ACC112 (cell line): ENCODE data around the gene EMID1.

Source experiments
- H2AFZ ChIP-seq: fragments of 200-600 bp; sonication (generic); one replicate; pipeline ENCODE4 v1.6.0; 2017; ENCODE audit warnings: antibody characterized with exemption, low read length; ENCODE audit not compliant: unreplicated experiment
- H3K27ac ChIP-seq: fragments of 200-600 bp; sonication (generic); 2 replicates; pipeline ENCODE4 v1.5.1; 2014; ENCODE audit warnings: low read depth, mild to moderate bottlenecking, antibody characterized with exemption, low read length, moderate library complexity
- H3K27me3 ChIP-seq: fragments of 200-600 bp; sonication (generic); 2 replicates; pipeline ENCODE4 v1.6.1; 2014; ENCODE audit warnings: mild to moderate bottlenecking, antibody characterized with exemption, low read length, moderate library complexity, mixed read lengths; ENCODE audit not compliant: insufficient read depth
- H3K36me3 ChIP-seq: fragments of 200-600 bp; sonication (generic); 2 replicates; pipeline ENCODE4 v1.6.1; 2016; ENCODE audit warnings: mild to moderate bottlenecking, antibody characterized with exemption, low read length, moderate library complexity, mixed read lengths; ENCODE audit not compliant: insufficient read depth
- H3K4me1 ChIP-seq: fragments of 200-600 bp; sonication (generic); one replicate; pipeline ENCODE4 v1.6.1; 2016; ENCODE audit warnings: low read length, mixed read lengths; ENCODE audit not compliant: insufficient read depth, unreplicated experiment, control insufficient read depth
- H3K4me3 ChIP-seq: fragments of 200-600 bp; sonication (generic); 2 replicates; pipeline ENCODE4 v1.5.1; 2014; ENCODE audit warnings: mild to moderate bottlenecking, low read depth, low read length
- H3K79me2 ChIP-seq: fragments of 200-600 bp; sonication (generic); one replicate; pipeline ENCODE4 v1.6.0; 2016; ENCODE audit warnings: low read length; ENCODE audit not compliant: control insufficient read depth, unreplicated experiment, insufficient read depth

EMID1 gene

DNA sequence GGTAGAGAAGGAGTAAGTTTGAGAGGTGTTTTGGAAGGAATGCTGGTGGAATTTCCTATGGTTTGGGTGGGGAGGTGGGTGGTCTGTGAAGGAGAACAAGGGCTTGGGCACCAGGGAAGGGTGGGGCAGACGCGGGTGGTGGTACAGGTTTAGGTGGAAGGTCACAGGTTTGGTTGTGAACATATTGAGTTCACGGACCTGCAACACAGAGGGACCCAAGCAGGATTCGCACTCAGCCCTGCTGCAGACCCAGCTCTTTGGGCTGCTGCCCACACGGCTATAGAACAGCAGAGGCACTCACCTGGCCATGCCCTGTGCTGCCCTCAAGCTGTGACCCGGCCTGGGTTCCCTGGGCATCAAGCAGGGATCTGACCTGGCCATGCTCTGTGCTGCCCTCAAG lies 33.5 kb upstream of the EMID1 start:
- Histone ChIP-seq H3K4me1 (no peaks in the 10 kb centered on the region), H3K79me2 (no peaks in the 10 kb centered on the region), H3K36me3 (no peaks in the 10 kb centered on the region), H3K4me3 (no peak overlapping the region), H2AFZ (no peak overlapping the region), H3K27ac (no peak overlapping the region), H3K27me3 (no peaks in the 10 kb centered on the region; the same call in 1 of the 2 replicates)

DNA sequence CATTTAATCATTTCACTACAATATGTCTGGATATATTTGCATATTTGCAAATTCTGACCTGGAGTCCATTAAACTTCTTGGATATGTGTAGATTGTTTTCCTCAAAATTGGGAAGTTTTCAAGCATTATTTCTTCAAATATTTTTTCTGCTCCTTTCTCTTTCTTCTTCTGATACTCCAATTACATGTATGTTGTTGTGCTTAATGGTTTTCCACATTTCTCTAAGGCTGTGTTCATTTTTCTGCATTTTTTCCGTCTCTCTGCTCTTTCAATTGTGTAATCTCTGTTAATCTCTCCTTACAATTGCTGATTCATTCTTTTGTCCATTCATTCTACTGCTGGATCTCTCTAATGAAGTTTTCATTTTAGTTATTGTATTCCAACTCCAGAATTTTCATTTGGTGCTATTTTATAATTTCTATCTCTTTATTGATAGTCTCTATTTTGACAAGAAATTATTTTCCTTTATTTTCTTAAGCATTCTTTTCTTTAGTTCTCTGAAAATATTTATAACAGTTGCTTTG lies 30.3 kb upstream of the EMID1 start:
- H3K27ac ChIP-seq: no peak overlapping the region
- H3K79me2 ChIP-seq: no peaks in the 10 kb centered on the region
- H3K36me3 ChIP-seq: no peaks in the 10 kb centered on the region
- no peak overlapping the region for H2AFZ ChIP-seq
- no peaks in the 10 kb centered on the region for H3K4me1 ChIP-seq
- H3K27me3 ChIP-seq: no peaks in the 10 kb centered on the region; the same call in 1 of the 2 replicates
- H3K4me3 ChIP-seq: no peak overlapping the region

DNA sequence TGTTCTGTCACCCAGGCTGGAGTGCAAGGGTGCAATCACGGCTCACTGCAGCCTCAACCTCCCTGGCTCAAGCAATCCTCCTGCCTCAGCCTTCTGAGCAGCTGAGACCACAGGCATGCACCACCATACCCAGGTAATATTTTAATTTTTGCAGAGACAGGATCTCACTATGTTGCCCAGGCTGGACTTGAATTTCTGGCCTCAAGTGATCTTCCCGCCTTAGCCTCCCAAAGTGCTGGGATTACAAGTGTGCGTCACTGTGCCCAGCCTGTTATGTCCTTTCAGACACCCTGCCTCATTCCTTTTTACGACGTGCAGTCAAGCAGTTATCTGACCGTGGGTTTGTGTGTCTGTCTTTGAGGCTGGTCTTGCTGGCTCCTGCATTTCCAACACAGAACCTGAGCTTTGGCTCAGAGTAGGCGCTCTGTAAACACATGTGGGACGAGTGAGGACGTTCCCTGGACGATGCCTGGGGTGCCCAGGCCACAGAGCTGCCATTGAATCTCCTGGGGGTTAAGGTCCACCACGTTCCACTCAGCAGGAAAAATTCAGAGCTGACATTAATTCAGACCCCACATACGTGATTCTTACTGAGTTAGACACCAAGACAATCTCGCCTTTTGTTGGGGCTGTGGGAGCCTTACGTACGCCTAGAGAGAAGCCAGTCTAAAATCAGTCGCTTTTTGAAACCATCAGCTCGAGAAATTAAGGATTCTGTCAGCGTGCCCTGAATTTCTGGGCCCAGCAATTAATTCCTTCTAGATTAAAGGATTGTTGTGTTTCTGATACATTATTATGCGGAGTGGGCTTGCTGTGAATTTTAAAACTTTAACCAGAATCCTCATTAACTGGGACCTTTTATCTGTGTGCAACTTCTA lies 21.5 kb upstream of the EMID1 start:
- Histone ChIP-seq H3K4me1 (no peaks in the 10 kb centered on the region), H3K27ac (no peak overlapping the region), H2AFZ (no peak overlapping the region), H3K79me2 (no peaks in the 10 kb centered on the region), H3K36me3 (no peaks in the 10 kb centered on the region), H3K4me3 (no peak overlapping the region), H3K27me3 (no peaks in the 10 kb centered on the region)

DNA sequence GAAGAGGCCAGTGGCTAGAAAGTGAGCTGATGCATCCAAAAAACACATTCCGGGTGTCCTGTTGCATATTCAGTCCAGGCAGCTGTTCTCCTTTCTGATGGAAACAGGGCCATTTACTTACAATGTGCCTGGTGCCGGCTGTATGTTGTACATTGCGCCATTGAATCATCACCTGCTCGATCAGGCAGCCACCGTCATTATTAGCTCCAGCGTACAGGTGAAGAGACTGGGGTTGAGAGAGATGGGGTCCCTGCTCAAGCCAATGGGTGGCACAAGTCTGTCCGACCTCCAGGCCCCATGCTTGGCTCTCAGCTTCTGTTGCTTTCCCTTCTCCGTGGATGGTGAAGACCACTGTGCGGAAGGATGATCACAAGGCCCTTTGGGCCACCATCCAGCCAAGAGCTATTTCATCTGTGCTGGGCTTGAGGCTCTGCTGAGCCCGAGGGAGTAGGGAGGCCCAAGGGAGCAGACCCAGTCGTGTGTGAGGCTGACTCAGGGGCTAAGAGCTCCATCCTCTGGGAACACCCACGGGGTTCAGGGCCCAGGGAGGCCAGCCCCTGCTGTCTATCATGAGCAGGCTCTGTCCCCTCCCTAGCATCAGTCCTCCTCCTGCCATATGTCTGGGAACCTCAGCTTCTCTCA lies 20.7 kb upstream of the EMID1 start:
- Histone ChIP-seq H3K79me2 (no peaks in the 10 kb centered on the region), H3K4me3 (no peak overlapping the region), H3K27ac (no peak overlapping the region)

DNA sequence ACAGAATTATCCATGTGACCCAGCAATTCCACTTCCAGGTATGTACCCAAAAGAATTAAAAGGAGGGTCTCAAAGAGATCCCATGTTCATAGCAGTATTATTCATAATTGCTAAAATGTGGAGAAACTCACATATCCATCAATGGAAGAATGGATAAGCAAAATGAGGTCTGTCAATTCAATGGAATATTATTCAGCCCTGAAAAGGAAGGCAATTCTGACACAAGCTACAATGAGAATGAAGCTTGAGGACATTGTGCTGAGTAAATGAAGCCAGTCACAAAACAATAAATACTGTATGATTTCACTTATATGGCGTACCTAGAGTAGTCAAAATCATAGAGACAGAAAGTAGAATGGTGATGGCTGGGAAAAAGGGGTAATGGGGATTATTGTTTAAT lies 19.4 kb upstream of the EMID1 start:
- H3K79me2 ChIP-seq: no peaks in the 10 kb centered on the region
- no peak overlapping the region for H3K4me3 ChIP-seq
- no peak overlapping the region for H3K27ac ChIP-seq
- no peak overlapping the region for H2AFZ ChIP-seq
- no peaks in the 10 kb centered on the region for H3K27me3 ChIP-seq
- H3K36me3 ChIP-seq: no peaks in the 10 kb centered on the region
- no peaks in the 10 kb centered on the region for H3K4me1 ChIP-seq

More for the DNA sequence above, 20.7 kb upstream of the EMID1 start:
- Histone ChIP-seq H3K27me3 (no peaks in the 10 kb centered on the region), H2AFZ (no peak overlapping the region), H3K36me3 (no peaks in the 10 kb centered on the region), H3K4me1 (no peaks in the 10 kb centered on the region)

DNA sequence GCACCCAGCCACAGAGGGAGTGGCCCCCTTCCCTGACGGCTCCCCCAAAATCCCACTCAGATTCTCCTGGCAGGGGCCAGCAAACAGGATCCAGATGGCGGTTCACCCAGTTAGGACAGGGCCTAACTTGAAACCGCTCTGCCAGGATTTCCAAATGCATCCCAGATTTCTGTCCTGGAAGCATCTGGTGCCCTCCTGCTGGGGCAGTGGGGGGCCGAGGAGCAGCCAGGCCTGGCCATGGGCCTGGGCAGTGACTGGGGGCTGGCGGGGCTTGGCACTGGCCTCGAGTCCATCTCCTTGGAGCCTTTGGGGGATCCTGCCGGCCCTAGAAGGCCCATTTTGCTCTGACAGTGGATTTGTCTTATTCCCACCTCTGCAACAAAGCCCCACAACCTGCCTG lies 17.9 kb upstream of the EMID1 start:
- Histone ChIP-seq H3K36me3 (no peaks in the 10 kb centered on the region), H3K27ac (no peak overlapping the region), H2AFZ (no peak overlapping the region), H3K79me2 (no peaks in the 10 kb centered on the region), H3K4me3 (no peak overlapping the region), H3K4me1 (no peaks in the 10 kb centered on the region), H3K27me3 (no peaks in the 10 kb centered on the region)

DNA sequence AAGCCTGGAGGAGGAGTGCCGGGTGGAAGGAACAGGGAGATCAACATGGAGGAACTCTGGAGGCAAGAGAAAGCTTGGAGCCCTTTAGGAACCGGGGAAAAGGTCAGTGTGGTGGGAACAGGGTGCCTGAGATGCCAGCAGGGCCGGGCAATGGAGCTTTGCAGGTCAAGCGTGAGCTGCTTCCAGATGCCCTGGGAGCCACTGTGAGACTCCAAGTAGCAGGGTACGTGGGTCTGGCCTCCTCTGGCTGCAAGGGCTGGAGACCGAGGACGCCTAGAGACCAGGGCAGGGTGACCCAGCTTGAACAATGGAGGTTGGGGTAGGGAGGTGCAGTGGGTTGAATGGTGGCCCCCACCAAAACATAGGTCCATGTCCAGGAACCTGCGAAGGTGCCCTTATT lies 15.6 kb upstream of the EMID1 start:
- Histone ChIP-seq H3K4me3 (no peak overlapping the region), H2AFZ (no peak overlapping the region), H3K4me1 (no peaks in the 10 kb centered on the region), H3K79me2 (no peaks in the 10 kb centered on the region), H3K27ac (no peak overlapping the region), H3K36me3 (no peaks in the 10 kb centered on the region), H3K27me3 (no peaks in the 10 kb centered on the region)

DNA sequence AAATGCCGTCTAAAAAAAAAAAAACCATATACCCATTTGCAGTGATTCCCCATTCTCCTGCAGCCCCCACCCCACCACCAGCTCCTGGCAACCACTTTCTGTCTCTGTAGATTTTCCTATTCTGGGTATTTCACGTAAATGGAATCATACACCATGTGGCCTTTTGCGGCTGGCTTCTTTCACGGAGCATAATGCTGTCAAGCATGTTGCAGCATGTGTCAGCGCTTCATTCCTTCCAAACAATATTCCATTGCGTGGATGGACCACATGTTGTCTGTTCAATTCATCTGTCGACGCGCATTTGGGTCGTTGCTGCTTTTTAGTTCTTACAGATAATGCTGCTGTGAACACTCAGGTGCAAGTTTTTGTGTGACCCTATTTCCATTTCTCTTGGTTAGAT lies 14.8 kb upstream of the EMID1 start:
- no peak overlapping the region for H2AFZ ChIP-seq
- no peak overlapping the region for H3K4me3 ChIP-seq
- H3K79me2 ChIP-seq: no peaks in the 10 kb centered on the region
- no peaks in the 10 kb centered on the region for H3K27me3 ChIP-seq
- H3K27ac ChIP-seq: no peak overlapping the region
- no peaks in the 10 kb centered on the region for H3K4me1 ChIP-seq
- H3K36me3 ChIP-seq: no peaks in the 10 kb centered on the region

DNA sequence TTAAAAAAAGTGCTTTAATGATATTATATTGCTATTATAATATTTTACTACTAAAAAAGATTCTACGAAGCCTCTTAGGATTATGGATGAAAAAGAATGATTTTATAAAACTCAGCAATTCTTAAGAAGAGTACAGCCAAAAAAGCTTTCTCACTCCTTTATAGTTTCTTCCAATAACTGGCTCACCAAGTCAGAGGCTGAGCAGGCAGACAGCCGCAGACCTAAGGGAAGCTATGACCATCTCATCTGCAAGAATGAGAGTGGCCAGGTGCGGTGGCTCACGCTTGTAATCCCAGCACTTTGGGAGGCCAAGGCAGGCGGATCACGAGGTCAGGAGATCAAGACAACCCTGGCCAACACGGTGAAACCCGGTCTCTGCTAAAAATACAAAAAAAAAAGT lies 12.7 kb upstream of the EMID1 start:
- H3K4me3 ChIP-seq: no peak overlapping the region
- no peaks in the 10 kb centered on the region for H3K79me2 ChIP-seq
- no peaks in the 10 kb centered on the region for H3K27me3 ChIP-seq
- H3K27ac ChIP-seq: no peak overlapping the region
- no peak overlapping the region for H2AFZ ChIP-seq
- no peaks in the 10 kb centered on the region for H3K36me3 ChIP-seq
- H3K4me1 ChIP-seq: no peaks in the 10 kb centered on the region

DNA sequence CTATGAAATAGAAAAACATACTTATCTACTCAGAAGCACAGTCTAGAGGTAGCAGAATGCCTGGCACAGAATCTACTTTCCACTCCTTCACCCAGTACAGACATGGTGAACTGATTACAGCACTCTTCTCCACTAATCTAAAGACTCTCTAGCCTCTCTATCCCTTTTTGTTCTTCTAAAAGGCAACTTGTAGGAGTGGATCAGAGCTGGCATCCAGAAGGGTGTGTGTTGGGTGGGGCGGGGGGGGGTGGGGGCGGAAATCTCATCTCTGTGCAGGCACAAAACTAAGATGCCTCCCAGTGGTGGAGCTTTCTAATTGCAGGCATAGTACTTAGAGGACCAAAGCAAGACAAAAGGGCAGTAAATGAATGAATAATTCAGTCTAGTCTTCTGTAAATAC lies 11.5 kb upstream of the EMID1 start:
- H3K36me3 ChIP-seq: no peaks in the 10 kb centered on the region
- H2AFZ ChIP-seq: no peak overlapping the region
- no peak overlapping the region for H3K4me3 ChIP-seq
- H3K27ac ChIP-seq: no peak overlapping the region
- H3K79me2 ChIP-seq: no peaks in the 10 kb centered on the region
- no peaks in the 10 kb centered on the region for H3K4me1 ChIP-seq
- no peaks in the 10 kb centered on the region for H3K27me3 ChIP-seq
